Suppressor macrophage treated with lipopolysaccharide for 4 hours (primary cell): ENCODE data around the gene PBLD.
"Not testable (repeated sequence)": the region's sequence is repeated elsewhere in the genome, so short reads cannot be mapped to it uniquely, and the experiment has no call there.

Source experiments
- DNase-seq: peaks from one replicate; pipeline ENCODE4 v3.0.0-alpha.2; 2020

Gene PBLD

DNA sequence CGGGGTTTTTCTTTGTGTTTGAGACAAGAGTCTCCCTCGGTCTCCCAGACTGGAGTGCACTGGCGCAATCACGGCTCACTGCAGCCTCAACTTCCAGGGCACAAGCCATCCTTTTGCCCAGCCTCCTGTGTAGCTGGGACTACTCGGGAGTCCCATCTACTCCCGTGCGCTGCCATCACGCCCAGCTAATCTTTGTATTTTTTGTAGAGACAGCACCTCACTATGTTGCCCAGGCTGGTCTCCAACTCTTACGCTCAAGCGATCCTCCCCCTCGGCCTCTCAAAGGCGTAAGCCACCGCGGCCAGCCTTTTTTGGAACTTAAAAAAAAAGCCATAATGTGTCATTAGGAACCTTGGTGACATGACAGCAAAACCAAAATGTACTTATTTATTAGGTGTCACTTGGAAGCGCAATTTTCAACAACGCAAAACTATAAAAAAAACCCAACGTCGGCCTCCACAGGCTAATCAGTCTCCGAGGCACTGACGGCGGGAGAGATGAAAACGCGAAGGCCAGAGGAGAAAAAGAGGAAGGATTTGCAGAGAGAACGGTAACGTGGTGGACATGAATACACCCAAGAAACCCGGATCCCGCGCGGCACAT, 1.8 kb downstream of the PBLD start:
- no peak for DNase-seq

DNA sequence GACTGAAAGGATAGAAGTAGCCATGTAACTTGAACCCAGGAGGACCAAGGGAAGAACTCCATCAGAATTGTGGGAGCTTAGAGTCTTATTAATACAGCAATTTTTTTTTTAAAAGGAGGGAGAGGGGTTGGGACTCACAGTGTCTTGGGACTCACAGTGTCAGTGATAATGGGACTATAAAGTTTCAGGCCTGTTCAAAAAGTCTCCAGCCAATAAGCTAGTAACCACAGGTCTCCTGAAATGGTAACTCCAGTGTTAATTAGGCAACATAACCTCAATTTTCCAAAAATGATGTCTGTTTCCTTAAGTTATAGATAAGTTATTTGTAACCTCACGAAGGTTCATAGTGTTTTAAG, 3.2 kb downstream of the PBLD start:
- DNase-seq, result no peak

GRCh38 chr10:68327889-68328786, 4.6 kb downstream of the PBLD start:
- peak; percentile 91 for DNase-seq

DNA sequence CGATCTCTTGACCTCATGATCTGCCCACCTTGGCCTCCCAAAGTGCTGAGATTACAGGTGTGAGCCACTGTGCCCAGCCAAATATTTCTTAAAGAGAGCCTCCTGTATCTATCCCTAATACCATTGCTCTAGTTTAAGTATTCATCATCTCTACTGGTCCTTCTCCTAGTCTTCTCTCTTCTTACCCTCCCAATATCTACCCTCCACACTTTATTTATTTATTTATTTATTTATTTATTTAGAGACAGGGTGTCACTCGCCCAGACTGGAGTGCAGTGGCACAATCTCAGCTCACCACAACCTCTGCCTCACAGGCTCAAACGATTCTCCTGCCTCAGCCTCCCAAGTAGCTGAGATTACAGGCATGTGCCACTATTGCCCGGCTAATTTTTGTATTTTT, 8.3 kb downstream of the PBLD start:
- DNase-seq, result not testable (repeated sequence)

- DNase-seq, result no peak
These were observed 14.2 kb downstream of the PBLD start for GRCh38 chr10:68318331-68319059.

GRCh38 chr10:68315582-68315981, 17.1 kb downstream of the PBLD start:
- no peak for DNase-seq

- not testable (repeated sequence) for DNase-seq
These were observed 17.8 kb downstream of the PBLD start for GRCh38 chr10:68314930-68315329.

DNA sequence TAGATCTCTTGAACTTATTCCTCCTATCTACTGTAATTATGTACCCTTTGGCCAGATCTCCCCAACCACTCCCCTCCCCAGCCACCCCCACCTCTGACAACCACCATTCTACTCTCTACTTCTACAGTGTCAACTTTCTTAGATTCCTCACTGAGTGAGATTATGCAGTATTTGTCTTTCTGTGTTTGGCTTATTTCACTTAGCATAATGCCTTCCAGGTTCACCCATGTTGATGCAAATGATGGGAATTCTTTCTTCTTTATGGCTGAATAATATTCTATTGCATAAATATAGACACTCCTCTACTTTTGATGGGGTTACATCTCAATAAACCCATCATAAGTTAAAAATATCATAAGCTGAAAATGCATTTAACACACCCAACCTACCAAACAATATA, 22.2 kb downstream of the PBLD start:
- DNase-seq, result no peak

- DNase-seq, result no peak
These were observed 26.9 kb downstream of the PBLD start for GRCh38 chr10:68305854-68306253.

GRCh38 chr10:68303849-68304412, 28.8 kb downstream of the PBLD start:
- DNase-seq, result no peak

- no peak for DNase-seq
These were observed 29.9 kb downstream of the PBLD start for GRCh38 chr10:68302871-68303270.

- DNase-seq, result no peak
These were observed 30.3 kb downstream of the PBLD start for GRCh38 chr10:68302503-68302823.

DNA sequence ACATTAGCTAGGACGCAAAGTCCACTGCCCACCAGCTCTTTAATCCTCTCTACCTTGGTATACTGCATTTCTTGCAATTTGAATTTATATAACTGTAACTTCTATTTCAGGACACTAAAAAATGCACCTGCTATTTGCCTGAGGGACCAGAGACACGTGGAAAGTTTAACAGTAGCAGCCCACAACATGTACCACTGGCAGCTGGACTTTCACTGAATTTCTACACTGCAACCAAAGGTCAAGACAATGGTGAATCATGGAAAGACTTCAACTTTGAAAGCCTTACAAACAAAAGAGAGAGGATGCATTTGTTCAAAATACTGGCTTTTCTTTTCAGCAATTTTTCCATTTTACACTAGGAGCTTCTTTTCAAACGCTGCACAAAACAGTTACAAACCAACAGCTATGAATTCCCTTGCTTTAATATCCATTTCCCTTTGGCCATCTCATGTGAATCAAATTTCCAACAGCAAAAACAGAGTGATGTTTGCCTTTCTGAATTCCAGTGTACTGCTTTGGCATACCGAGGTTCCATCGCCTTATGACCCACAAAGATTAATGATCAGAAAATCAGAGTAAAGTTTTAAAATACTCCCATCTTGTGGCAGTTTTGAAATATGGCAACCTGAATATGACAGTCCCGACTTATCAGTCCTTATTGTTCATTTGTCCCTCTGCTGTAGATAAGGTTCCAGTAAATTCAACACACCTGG, 30.8 kb downstream of the PBLD start:
- peak; percentile 55 for DNase-seq

DNA sequence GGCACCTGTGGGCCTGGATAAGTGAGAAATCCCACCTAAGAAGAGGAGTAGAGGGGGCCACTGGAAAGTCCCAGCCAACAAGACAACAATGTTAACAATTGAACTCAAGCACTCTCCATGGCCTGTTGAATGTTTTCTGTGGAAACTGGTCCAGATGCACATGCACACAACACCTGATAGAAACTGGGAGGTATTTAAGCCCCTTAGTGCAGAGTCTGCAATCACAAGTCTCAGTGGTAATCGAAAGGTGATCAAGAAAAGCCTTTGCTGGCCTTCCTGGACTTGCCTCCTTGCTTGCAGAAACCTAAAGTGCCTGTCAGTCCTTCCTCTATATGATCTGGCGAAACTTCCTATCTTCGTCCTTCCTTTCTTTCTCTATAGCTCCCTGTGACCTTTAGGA, 31.4 kb downstream of the PBLD start:
- peak; percentile 13 for DNase-seq

GRCh38 chr10:68296843-68297663, 35.7 kb downstream of the PBLD start:
- no peak for DNase-seq

- DNase-seq, result no peak
These were observed 42.0 kb downstream of the PBLD start for GRCh38 chr10:68290736-68291135.

DNA sequence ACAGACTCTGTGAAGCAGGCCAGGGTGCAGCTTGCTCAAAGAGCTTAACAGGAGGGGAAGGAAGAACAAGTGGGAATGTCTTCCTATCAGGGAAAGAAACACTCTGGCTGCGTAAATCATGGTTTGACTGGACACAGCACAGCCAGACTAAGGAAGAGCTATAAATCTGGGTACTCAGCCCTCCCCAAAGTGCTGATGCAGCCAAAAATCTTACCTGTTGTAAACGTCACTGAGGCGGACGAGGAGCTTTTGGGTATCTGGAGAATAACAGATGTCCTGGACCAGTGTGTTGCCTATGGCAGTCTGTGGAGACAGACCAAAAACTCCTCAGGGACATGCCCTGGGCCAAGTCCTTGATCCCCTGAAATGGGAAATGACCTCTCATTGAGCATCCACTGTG, 44.0 kb downstream of the PBLD start:
- DNase-seq, result no peak

- DNase-seq, result no peak
These were observed 48.4 kb downstream of the PBLD start for GRCh38 chr10:68284062-68285001.

DNA sequence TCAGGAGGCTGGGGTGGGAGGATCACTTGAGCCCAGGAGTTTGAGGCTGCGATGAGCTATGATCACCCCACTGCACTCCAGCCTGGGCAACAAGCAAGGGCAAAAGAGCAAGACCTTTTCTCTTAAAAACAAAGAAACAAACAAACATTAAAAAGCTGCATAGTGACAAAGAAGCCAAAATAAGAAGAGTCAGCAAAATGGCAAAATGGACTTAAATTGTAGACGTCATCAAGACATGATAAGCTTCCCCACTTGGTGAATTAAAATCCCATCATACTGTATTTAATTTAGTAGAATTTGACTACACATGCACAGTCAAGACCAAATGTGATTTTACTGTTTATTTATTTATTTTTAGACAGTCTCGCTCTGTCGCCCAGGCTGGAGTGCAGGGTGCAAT, 52.0 kb downstream of the PBLD start:
- no peak for DNase-seq

GRCh38 chr10:68278906-68279753, 53.6 kb downstream of the PBLD start:
- DNase-seq, result not testable (repeated sequence)
